Cortex of kidney (tissue), 1 donor: ENCODE measurements around the gene ALOX15.
"Not testable (repeated sequence)": the region's sequence is repeated elsewhere in the genome, so short reads cannot be mapped to it uniquely, and the experiment has no call there.

Experiments used
- DNase-seq: peaks from one replicate; lab custom pipeline; 2025; lab: John Stamatoyannopoulos, UW

Gene ALOX15

GRCh38 chr17:4617590-4618351 lies 23.7 kb downstream of the ALOX15 start:
- no peak for DNase-seq

- no peak for DNase-seq
These were observed 24.4 kb downstream of the ALOX15 start for GRCh38 chr17:4617090-4617489.

- DNase-seq, result no peak
These were observed 25.0 kb downstream of the ALOX15 start for GRCh38 chr17:4616476-4616875.

- DNase-seq, result no peak
These were observed 30.8 kb downstream of the ALOX15 start for GRCh38 chr17:4610656-4611055.

GRCh38 chr17:4610162-4610561 lies 31.3 kb downstream of the ALOX15 start:
- no peak for DNase-seq

GRCh38 chr17:4609761-4610160 lies 31.7 kb downstream of the ALOX15 start:
- no peak for DNase-seq

GRCh38 chr17:4607773-4608187 lies 33.7 kb downstream of the ALOX15 start:
- no peak for DNase-seq

GRCh38 chr17:4607261-4607741 lies 34.2 kb downstream of the ALOX15 start:
- DNase-seq, result no peak

- no peak for DNase-seq
These were observed 35.7 kb downstream of the ALOX15 start for GRCh38 chr17:4605826-4606225.

GRCh38 chr17:4604736-4605135 lies 36.7 kb downstream of the ALOX15 start:
- DNase-seq, result not testable (repeated sequence)

- no peak for DNase-seq
These were observed 37.3 kb downstream of the ALOX15 start for GRCh38 chr17:4604111-4604644.

GRCh38 chr17:4602041-4602440 lies 39.4 kb downstream of the ALOX15 start:
- DNase-seq, result no peak

GRCh38 chr17:4601326-4601725 lies 40.2 kb downstream of the ALOX15 start:
- DNase-seq, result no peak

GRCh38 chr17:4600563-4600962 lies 40.9 kb downstream of the ALOX15 start:
- no peak for DNase-seq

GRCh38 chr17:4599505-4600281 lies 41.8 kb downstream of the ALOX15 start:
- DNase-seq, result no peak

- DNase-seq, result no peak
These were observed 42.5 kb downstream of the ALOX15 start for GRCh38 chr17:4598776-4599504.

- no peak for DNase-seq
These were observed 43.5 kb downstream of the ALOX15 start for GRCh38 chr17:4597975-4598374.

- DNase-seq, result no peak
These were observed 44.7 kb downstream of the ALOX15 start for GRCh38 chr17:4596636-4597380.

GRCh38 chr17:4595685-4596342 lies 45.7 kb downstream of the ALOX15 start:
- not testable (repeated sequence) for DNase-seq

- no peak for DNase-seq
These were observed 46.4 kb downstream of the ALOX15 start for GRCh38 chr17:4594931-4595684.
